GM19438 (cell line): ENCODE results near the gene OR10A3.

ENCODE experiments used
- ATAC-seq: cut with Tn5 transposase; IDR thresholded peaks from one replicate; pipeline ENCODE4 v1.9.1; 2021; ENCODE audit warnings: low read depth; ENCODE audit not compliant: unreplicated experiment

Gene OR10A3

GRCh38 chr11:7894251-7894650, 47.3 kb downstream of the OR10A3 start:
- no peak for ATAC-seq

- ATAC-seq, result no peak
Observed at GRCh38 chr11:7893796-7894195, 47.7 kb downstream of the OR10A3 start.

- ATAC-seq, result peak; percentile 61
Observed at GRCh38 chr11:7892840-7893254, 48.7 kb downstream of the OR10A3 start.

GRCh38 chr11:7892059-7892699, 49.3 kb downstream of the OR10A3 start:
- ATAC-seq, result peak; percentile 49

- peak; percentile 44 for ATAC-seq
Observed at GRCh38 chr11:7890417-7891172, 50.9 kb downstream of the OR10A3 start.

- ATAC-seq, result no peak
Observed at GRCh38 chr11:7889985-7890384, 51.5 kb downstream of the OR10A3 start.
